ENCODE results near the gene IL1RAPL1.

Gene IL1RAPL1

GRCh38 chrX:29491659-29492058, 904.4 kb downstream of the IL1RAPL1 start:
- H3K4me3 ChIP-seq (ENCODE audit: low read depth, low read length): no peak overlapping the region
- no peaks in the 10 kb centered on the region for H3K9me3 ChIP-seq (ENCODE audit: control insufficient read depth, insufficient read depth, low read length)
- no peaks in the 10 kb centered on the region for H3K27me3 ChIP-seq (ENCODE audit: control insufficient read depth, insufficient read depth, low read length)
- no peaks in the 10 kb centered on the region for H3K36me3 ChIP-seq (ENCODE audit: control insufficient read depth, insufficient read depth, low read length)
- H3K9ac ChIP-seq (ENCODE audit: low read depth, low read length): no peak overlapping the region
- H3K4me1 ChIP-seq (ENCODE audit: control insufficient read depth, insufficient read depth, low read length): no peaks in the 10 kb centered on the region

DNA sequence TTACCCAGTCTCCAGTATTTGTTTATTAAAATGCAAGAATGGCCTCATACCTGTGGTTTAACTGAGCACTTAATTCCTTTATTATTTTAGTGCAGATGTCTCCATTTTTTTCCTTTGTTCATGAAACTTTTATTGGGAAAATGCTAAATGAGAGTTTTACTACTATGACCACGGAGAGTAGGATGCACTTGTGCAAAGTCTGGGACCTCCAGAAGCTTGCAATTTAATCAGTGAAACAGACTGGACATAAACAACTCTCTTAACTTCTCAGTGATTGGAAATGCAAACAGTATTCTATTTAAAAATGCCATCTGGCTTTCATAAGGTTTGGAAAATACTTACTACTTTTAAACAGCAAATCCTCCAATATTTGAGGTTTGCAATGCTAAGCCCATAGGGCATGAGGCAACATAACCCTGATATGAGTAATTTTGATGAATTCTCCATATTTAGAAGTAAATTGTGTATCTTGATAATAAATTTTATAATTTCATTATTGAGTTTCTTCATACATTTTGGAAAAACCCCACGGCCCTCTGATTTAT, 909.5 kb downstream of the IL1RAPL1 start:
- Histone ChIP-seq H3K36me3 (ENCODE audit: control insufficient read depth, insufficient read depth, low read length) (no peaks in the 10 kb centered on the region), H3K9me3 (ENCODE audit: control insufficient read depth, insufficient read depth, low read length) (no peaks in the 10 kb centered on the region), H3K4me3 (ENCODE audit: low read depth, low read length) (no peak overlapping the region), H3K9ac (ENCODE audit: low read depth, low read length) (no peak overlapping the region), H3K27me3 (ENCODE audit: control insufficient read depth, insufficient read depth, low read length) (no peaks in the 10 kb centered on the region), H3K4me1 (ENCODE audit: control insufficient read depth, insufficient read depth, low read length) (no peaks in the 10 kb centered on the region)

GRCh38 chrX:29506729-29507128, 919.5 kb downstream of the IL1RAPL1 start:
- no peaks in the 10 kb centered on the region for H3K27me3 ChIP-seq (ENCODE audit: control insufficient read depth, insufficient read depth, low read length)
- H3K4me1 ChIP-seq (ENCODE audit: control insufficient read depth, insufficient read depth, low read length): no peaks in the 10 kb centered on the region
- no peak overlapping the region for H3K9ac ChIP-seq (ENCODE audit: low read depth, low read length)
- no peak overlapping the region for H3K4me3 ChIP-seq (ENCODE audit: low read depth, low read length)
- H3K9me3 ChIP-seq (ENCODE audit: control insufficient read depth, insufficient read depth, low read length): no peaks in the 10 kb centered on the region
- H3K36me3 ChIP-seq (ENCODE audit: control insufficient read depth, insufficient read depth, low read length): no peaks in the 10 kb centered on the region

- Histone ChIP-seq H3K9me3 (ENCODE audit: control insufficient read depth, insufficient read depth, low read length) (no peaks in the 10 kb centered on the region), H3K36me3 (ENCODE audit: control insufficient read depth, insufficient read depth, low read length) (no peaks in the 10 kb centered on the region), H3K27me3 (ENCODE audit: control insufficient read depth, insufficient read depth, low read length) (no peaks in the 10 kb centered on the region), H3K9ac (ENCODE audit: low read depth, low read length) (no peak overlapping the region), H3K4me3 (ENCODE audit: low read depth, low read length) (no peak overlapping the region), H3K4me1 (ENCODE audit: control insufficient read depth, insufficient read depth, low read length) (no peaks in the 10 kb centered on the region)
These were observed 930.9 kb downstream of the IL1RAPL1 start for GRCh38 chrX:29518100-29518499.

- Histone ChIP-seq H3K27me3 (ENCODE audit: control insufficient read depth, insufficient read depth, low read length) (no peaks in the 10 kb centered on the region), H3K4me1 (ENCODE audit: control insufficient read depth, insufficient read depth, low read length) (no peaks in the 10 kb centered on the region), H3K9ac (ENCODE audit: low read depth, low read length) (no peak overlapping the region), H3K9me3 (ENCODE audit: control insufficient read depth, insufficient read depth, low read length) (no peaks in the 10 kb centered on the region), H3K36me3 (ENCODE audit: control insufficient read depth, insufficient read depth, low read length) (no peaks in the 10 kb centered on the region), H3K4me3 (ENCODE audit: low read depth, low read length) (no peak overlapping the region)
These were observed 941.0 kb downstream of the IL1RAPL1 start for GRCh38 chrX:29528281-29528680.

DNA sequence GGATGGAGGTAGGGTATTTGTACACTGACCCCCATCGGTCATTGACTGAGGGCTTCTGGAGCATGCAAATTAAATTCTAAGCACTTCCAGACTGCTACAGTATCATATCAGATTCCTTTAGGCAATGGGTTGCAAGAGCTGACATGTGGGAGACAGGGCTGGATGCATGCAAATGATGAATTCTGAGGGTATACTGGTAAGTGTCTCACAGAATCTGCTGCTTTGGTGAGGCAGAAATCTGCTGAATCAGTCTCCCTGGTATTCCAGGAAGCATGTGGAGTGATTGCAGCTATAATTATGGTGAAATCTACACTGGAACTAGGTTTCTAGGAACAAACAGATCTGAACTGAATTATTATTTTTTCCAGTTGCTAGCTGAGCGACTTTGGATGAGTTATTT, 943.3 kb downstream of the IL1RAPL1 start:
- Histone ChIP-seq H3K36me3 (ENCODE audit: control insufficient read depth, insufficient read depth, low read length) (no peaks in the 10 kb centered on the region), H3K27me3 (ENCODE audit: control insufficient read depth, insufficient read depth, low read length) (no peaks in the 10 kb centered on the region), H3K4me1 (ENCODE audit: control insufficient read depth, insufficient read depth, low read length) (no peaks in the 10 kb centered on the region), H3K9ac (ENCODE audit: low read depth, low read length) (no peak overlapping the region), H3K4me3 (ENCODE audit: low read depth, low read length) (no peak overlapping the region), H3K9me3 (ENCODE audit: control insufficient read depth, insufficient read depth, low read length) (no peaks in the 10 kb centered on the region)

GRCh38 chrX:29531336-29531735, 944.1 kb downstream of the IL1RAPL1 start:
- Histone ChIP-seq H3K9me3 (ENCODE audit: control insufficient read depth, insufficient read depth, low read length) (no peaks in the 10 kb centered on the region), H3K4me1 (ENCODE audit: control insufficient read depth, insufficient read depth, low read length) (no peaks in the 10 kb centered on the region), H3K4me3 (ENCODE audit: low read depth, low read length) (no peak overlapping the region), H3K27me3 (ENCODE audit: control insufficient read depth, insufficient read depth, low read length) (no peaks in the 10 kb centered on the region), H3K9ac (ENCODE audit: low read depth, low read length) (no peak overlapping the region), H3K36me3 (ENCODE audit: control insufficient read depth, insufficient read depth, low read length) (no peaks in the 10 kb centered on the region)

DNA sequence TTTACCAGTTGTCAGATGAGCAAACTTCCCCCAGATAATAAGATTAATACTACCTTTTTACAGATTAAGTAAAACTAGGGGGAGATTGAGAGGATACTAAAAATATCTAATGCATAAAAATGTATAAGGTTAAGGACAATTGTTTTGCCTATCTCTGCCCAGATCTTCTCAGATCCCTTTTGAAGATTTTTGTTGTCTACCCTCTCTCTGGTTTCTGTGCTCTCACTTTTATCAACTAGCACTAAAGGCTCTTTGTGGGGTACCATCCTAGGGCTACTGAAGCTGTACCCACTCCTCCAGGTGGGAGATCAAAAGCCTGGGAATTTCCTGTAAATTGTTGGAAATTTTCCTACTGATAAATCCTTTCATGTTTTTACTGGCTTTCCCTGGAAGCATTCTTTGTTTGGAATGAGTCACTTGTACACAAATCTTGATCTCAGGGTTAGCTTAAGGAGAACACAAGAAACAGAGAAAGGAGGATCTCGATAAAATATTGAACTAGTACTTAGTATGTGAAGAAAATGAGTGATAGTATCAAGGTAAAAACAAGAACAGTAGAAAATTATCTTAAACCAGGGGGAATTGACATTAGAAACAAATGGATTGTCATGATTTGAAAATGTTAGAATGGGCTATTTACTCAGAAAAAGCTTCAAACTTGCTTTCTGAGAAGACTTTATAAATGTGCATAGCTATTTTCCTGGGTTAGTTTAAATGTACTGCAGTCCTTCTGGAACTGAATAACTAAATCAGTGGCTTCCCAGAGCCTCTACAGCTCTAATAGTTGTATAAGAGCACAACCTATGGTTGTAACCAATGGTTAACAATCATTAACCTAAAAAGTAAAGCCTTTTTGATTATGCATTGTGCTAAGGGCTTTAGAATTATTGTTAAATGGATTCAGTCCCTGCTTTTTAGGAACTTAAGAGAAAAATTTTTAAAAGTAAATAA, 948.2 kb downstream of the IL1RAPL1 start:
- no peaks in the 10 kb centered on the region for H3K27me3 ChIP-seq (ENCODE audit: control insufficient read depth, insufficient read depth, low read length)
- no peaks in the 10 kb centered on the region for H3K4me1 ChIP-seq (ENCODE audit: control insufficient read depth, insufficient read depth, low read length)
- H3K36me3 ChIP-seq (ENCODE audit: control insufficient read depth, insufficient read depth, low read length): no peaks in the 10 kb centered on the region
- no peak overlapping the region for H3K9ac ChIP-seq (ENCODE audit: low read depth, low read length)
- H3K9me3 ChIP-seq (ENCODE audit: control insufficient read depth, insufficient read depth, low read length): no peaks in the 10 kb centered on the region
- no peak overlapping the region for H3K4me3 ChIP-seq (ENCODE audit: low read depth, low read length)

- Histone ChIP-seq H3K9ac (ENCODE audit: low read depth, low read length) (no peak overlapping the region), H3K36me3 (ENCODE audit: control insufficient read depth, insufficient read depth, low read length) (no peaks in the 10 kb centered on the region), H3K9me3 (ENCODE audit: control insufficient read depth, insufficient read depth, low read length) (no peaks in the 10 kb centered on the region), H3K4me1 (ENCODE audit: control insufficient read depth, insufficient read depth, low read length) (peaks cover 2% of the 10 kb centered on the region), H3K4me3 (ENCODE audit: low read depth, low read length) (no peak overlapping the region), H3K27me3 (ENCODE audit: control insufficient read depth, insufficient read depth, low read length) (no peaks in the 10 kb centered on the region)
These were observed 953.8 kb downstream of the IL1RAPL1 start for GRCh38 chrX:29541038-29541437.

- H3K4me3 ChIP-seq (ENCODE audit: low read depth, low read length): no peak overlapping the region
- no peaks in the 10 kb centered on the region for H3K36me3 ChIP-seq (ENCODE audit: control insufficient read depth, insufficient read depth, low read length)
- no peaks in the 10 kb centered on the region for H3K9me3 ChIP-seq (ENCODE audit: control insufficient read depth, insufficient read depth, low read length)
- H3K9ac ChIP-seq (ENCODE audit: low read depth, low read length): no peak overlapping the region
- no peaks in the 10 kb centered on the region for H3K27me3 ChIP-seq (ENCODE audit: control insufficient read depth, insufficient read depth, low read length)
- H3K4me1 ChIP-seq (ENCODE audit: control insufficient read depth, insufficient read depth, low read length): peaks cover 2% of the 10 kb centered on the region
These were observed 954.9 kb downstream of the IL1RAPL1 start for GRCh38 chrX:29542152-29542551.

DNA sequence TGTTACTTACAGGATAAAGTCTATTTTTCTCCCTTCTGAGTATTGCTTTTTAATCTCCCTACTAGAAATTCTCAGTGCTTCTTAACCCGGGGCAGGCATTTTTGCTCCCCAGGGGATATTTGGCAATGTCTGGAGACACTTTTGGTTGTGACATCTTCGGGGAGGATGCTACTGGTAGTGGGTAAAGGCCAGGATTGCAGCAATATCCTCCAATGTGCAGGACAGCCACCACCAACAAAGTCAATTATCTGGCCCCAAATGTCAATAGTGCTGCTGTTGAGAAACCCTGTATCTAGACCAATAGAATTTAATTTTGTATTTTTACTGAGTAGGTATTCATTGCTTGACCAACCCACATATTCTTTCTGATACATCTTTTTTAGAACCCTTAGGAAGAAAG, 958.6 kb downstream of the IL1RAPL1 start:
- peaks cover 8% of the 10 kb centered on the region for H3K4me1 ChIP-seq (ENCODE audit: control insufficient read depth, insufficient read depth, low read length)

GRCh38 chrX:29547877-29548276, 960.6 kb downstream of the IL1RAPL1 start:
- Histone ChIP-seq H3K9me3 (ENCODE audit: control insufficient read depth, insufficient read depth, low read length) (no peaks in the 10 kb centered on the region), H3K27me3 (ENCODE audit: control insufficient read depth, insufficient read depth, low read length) (no peaks in the 10 kb centered on the region), H3K9ac (ENCODE audit: low read depth, low read length) (no peak overlapping the region)

More for the DNA sequence above, 958.6 kb downstream of the IL1RAPL1 start:
- H3K9ac ChIP-seq (ENCODE audit: low read depth, low read length): no peak overlapping the region
- H3K27me3 ChIP-seq (ENCODE audit: control insufficient read depth, insufficient read depth, low read length): no peaks in the 10 kb centered on the region
- H3K9me3 ChIP-seq (ENCODE audit: control insufficient read depth, insufficient read depth, low read length): no peaks in the 10 kb centered on the region
- H3K36me3 ChIP-seq (ENCODE audit: control insufficient read depth, insufficient read depth, low read length): no peaks in the 10 kb centered on the region
- no peak overlapping the region for H3K4me3 ChIP-seq (ENCODE audit: low read depth, low read length)

More at GRCh38 chrX:29547877-29548276, 960.6 kb downstream of the IL1RAPL1 start:
- Histone ChIP-seq H3K4me1 (ENCODE audit: control insufficient read depth, insufficient read depth, low read length) (peaks cover 6% of the 10 kb centered on the region), H3K36me3 (ENCODE audit: control insufficient read depth, insufficient read depth, low read length) (no peaks in the 10 kb centered on the region), H3K4me3 (ENCODE audit: low read depth, low read length) (no peak overlapping the region)
